IMR-90 (cell line): ENCODE data around the gene LDB2.

ENCODE experiments used
- BHLHE40 ChIP-seq: fragments of 150-350 bp; IDR thresholded peaks from 2 replicates; pipeline ENCODE4 v1.6.1; 2016; ENCODE audit warnings: mild to moderate bottlenecking, low read depth, low read length
- CEBPB ChIP-seq: IDR thresholded peaks from 2 replicates; pipeline ENCODE4 v1.6.1; 2012; ENCODE audit warnings: low read depth, low read length, improper control_type of control experiment
- CHD1 ChIP-seq: IDR thresholded peaks from 2 replicates; pipeline ENCODE4 v1.6.1; 2012; ENCODE audit warnings: low read depth, low read length, improper control_type of control experiment
- CTCF ChIP-seq: conservative IDR thresholded peaks from 2 replicates; pipeline ENCODE4 v1.5.1; 2012; ENCODE audit warnings: mild to moderate bottlenecking, low read depth, low read length, improper control_type of control experiment
- ELK1 ChIP-seq: fragments of 150-350 bp; IDR thresholded peaks from 2 replicates; pipeline ENCODE4 v1.6.1; 2016; ENCODE audit warnings: low read depth, mild to moderate bottlenecking, low read length, moderate library complexity, borderline replicate concordance
- FOS ChIP-seq: fragments of 150-350 bp; IDR thresholded peaks from 2 replicates; pipeline ENCODE4 v1.6.1; 2016; ENCODE audit warnings: low read depth, low read length
- MAZ ChIP-seq: IDR thresholded peaks from 2 replicates; pipeline ENCODE4 v1.6.1; 2012; ENCODE audit warnings: low read depth, mild to moderate bottlenecking, low read length, improper control_type of control experiment, moderate library complexity, borderline replicate concordance
- POLR2A ChIP-seq: IDR thresholded peaks from 2 replicates; pipeline ENCODE4 v1.6.1; 2012; ENCODE audit warnings: mild to moderate bottlenecking, low read depth, low read length
- RAD21 ChIP-seq: IDR thresholded peaks from 2 replicates; pipeline ENCODE4 v1.6.1; 2012; ENCODE audit warnings: low read length, improper control_type of control experiment
- RCOR1 ChIP-seq: IDR thresholded peaks from 2 replicates; pipeline ENCODE4 v1.6.1; 2012; ENCODE audit warnings: mild to moderate bottlenecking, low read length, improper control_type of control experiment; ENCODE audit not compliant: insufficient replicate concordance
- SMC3 ChIP-seq: fragments of 150-350 bp; IDR thresholded peaks from 2 replicates; pipeline ENCODE4 v1.6.1; 2016; ENCODE audit warnings: low read depth, mild to moderate bottlenecking, antibody characterized with exemption, low read length, moderate library complexity
- USF2 ChIP-seq: fragments of 150-350 bp; IDR thresholded peaks from 2 replicates; pipeline ENCODE4 v1.6.1; 2017; ENCODE audit warnings: mild to moderate bottlenecking, antibody characterized with exemption, low read length, low read depth

- TF ChIP-seq FOS, result no peak
- TF ChIP-seq USF2, result no peak
- TF ChIP-seq CTCF, result no peak
- no peak for TF ChIP-seq POLR2A
- no peak for TF ChIP-seq BHLHE40
- TF ChIP-seq CHD1, result no peak
- TF ChIP-seq RAD21, result no peak
- TF ChIP-seq ELK1, result no peak
- TF ChIP-seq SMC3, result no peak
- no peak for TF ChIP-seq CEBPB
- TF ChIP-seq RCOR1, result no peak
- TF ChIP-seq MAZ, result no peak
These were observed 109.6 kb downstream of the LDB2 start for GRCh38 chr4:16788868-16789267.
